Neural crest cell (in vitro differentiated cells): ENCODE measurements around the gene MAP4K3. TPM values are rescaled to one million over a fixed set of nuclear protein-coding genes. Genes with fewer than 3 reads are reported as not detected.
"Not testable (repeated sequence)": the region's sequence is repeated elsewhere in the genome, so short reads cannot be mapped to it uniquely, and the experiment has no call there.

Experiments
- DNase-seq: peaks from one replicate; pipeline ENCODE4 v3.0.0; 2021; ENCODE audit warnings: low read depth, mixed read lengths, low spot score
- H3K27ac Mint-ChIP-seq: one replicate; pipeline ENCODE4 v1.8.0; 2021; ENCODE audit warnings: mild to moderate bottlenecking, mixed read lengths; ENCODE audit not compliant: unreplicated experiment
- H3K27me3 Mint-ChIP-seq: 2 replicates; pipeline ENCODE4 v1.8.0; 2021; ENCODE audit warnings: low read depth, mild to moderate bottlenecking, mixed read lengths
- H3K36me3 Mint-ChIP-seq: 2 replicates; pipeline ENCODE4 v1.8.0; 2021; ENCODE audit warnings: low read depth, mild to moderate bottlenecking, mixed read lengths
- H3K4me1 Mint-ChIP-seq: 2 replicates; pipeline ENCODE4 v1.8.0; 2021; ENCODE audit warnings: mixed read lengths
- H3K4me3 Mint-ChIP-seq: one replicate; pipeline ENCODE4 v1.8.0; 2021; ENCODE audit warnings: mild to moderate bottlenecking, mixed read lengths
- H3K9me3 Mint-ChIP-seq: 2 replicates; pipeline ENCODE4 v1.8.0; 2021; ENCODE audit warnings: mixed read lengths
- CTCF ChIP-seq: fragments of 200-600 bp; sonication (generic); conservative IDR thresholded peaks from 2 replicates; pipeline ENCODE4 v1.5.0; 2021; ENCODE audit warnings: antibody characterized with exemption, mild to moderate bottlenecking
- total RNA-seq: library from RNA; stranded (reverse); gene quantifications from 2 replicates; pipeline ENCODE4 v1.2.1, GENCODE V29; 2021

MAP4K3 gene
- total RNA-seq, 1 donor from 2014 or later: 37.1 TPM

- Mint-ChIP-seq H3K27ac (no peak overlapping the region), H3K36me3 (peaks cover 31% of the 10 kb centered on the region), H3K27me3 (no peaks in the 10 kb centered on the region), H3K9me3 (peaks cover 15% of the 10 kb centered on the region), H3K4me3 (no peak overlapping the region), H3K4me1 (peaks cover 13% of the 10 kb centered on the region)
- no peak for TF ChIP-seq CTCF
- no peak for DNase-seq
Observed at GRCh38 chr2:39368376-39368775, 68.7 kb downstream of the MAP4K3 start.

GRCh38 chr2:39362595-39362994 is 74.5 kb downstream of the MAP4K3 start:
- Mint-ChIP-seq H3K4me1 (peaks cover 4% of the 10 kb centered on the region), H3K9me3 (peaks cover 23% of the 10 kb centered on the region), H3K27ac (no peak overlapping the region), H3K27me3 (no peaks in the 10 kb centered on the region), H3K36me3 (peaks cover 43% of the 10 kb centered on the region), H3K4me3 (no peak overlapping the region)
- no peak for DNase-seq
- TF ChIP-seq CTCF: no peak

- H3K36me3 Mint-ChIP-seq: peaks cover 43% of the 10 kb centered on the region
- peaks cover 25% of the 10 kb centered on the region for H3K9me3 Mint-ChIP-seq
- peaks cover 11% of the 10 kb centered on the region for H3K4me1 Mint-ChIP-seq
- H3K27ac Mint-ChIP-seq: no peak overlapping the region
- no peaks in the 10 kb centered on the region for H3K27me3 Mint-ChIP-seq
- no peak for TF ChIP-seq CTCF
- no peak for DNase-seq
- H3K4me3 Mint-ChIP-seq: no peak overlapping the region
Observed at GRCh38 chr2:39361511-39361910, 75.6 kb downstream of the MAP4K3 start.

- Mint-ChIP-seq H3K9me3 (peaks cover 20% of the 10 kb centered on the region), H3K36me3 (peaks cover 40% of the 10 kb centered on the region)
- H3K27ac Mint-ChIP-seq: not testable (repeated sequence)
Observed at GRCh38 chr2:39360342-39360741, 76.7 kb downstream of the MAP4K3 start.

GRCh38 chr2:39359453-39360038 is 77.5 kb downstream of the MAP4K3 start:
- Mint-ChIP-seq H3K4me3 (no peak overlapping the region), H3K9me3 (peaks cover 17% of the 10 kb centered on the region), H3K4me1 (peaks cover 7% of the 10 kb centered on the region), H3K36me3 (peaks cover 38% of the 10 kb centered on the region), H3K27ac (no peak overlapping the region), H3K27me3 (no peaks in the 10 kb centered on the region)
- TF ChIP-seq CTCF: no peak
- DNase-seq: no peak

More at GRCh38 chr2:39360342-39360741, 76.7 kb downstream of the MAP4K3 start:
- H3K27me3 Mint-ChIP-seq, H3K4me3 Mint-ChIP-seq, DNase-seq: not testable (repeated sequence)
- H3K4me1 Mint-ChIP-seq: peaks cover 11% of the 10 kb centered on the region

- H3K36me3 Mint-ChIP-seq: peaks cover 29% of the 10 kb centered on the region
- no peak for TF ChIP-seq CTCF
- H3K27me3 Mint-ChIP-seq: no peaks in the 10 kb centered on the region
- DNase-seq: no peak
- no peak overlapping the region for H3K4me3 Mint-ChIP-seq
- peaks cover 7% of the 10 kb centered on the region for H3K4me1 Mint-ChIP-seq
- H3K9me3 Mint-ChIP-seq: peaks cover 15% of the 10 kb centered on the region
- no peak overlapping the region for H3K27ac Mint-ChIP-seq
Observed at GRCh38 chr2:39356922-39357639, 80.0 kb downstream of the MAP4K3 start.
